ENCODE data around the gene HCK.
"Not testable (repeated sequence)": the region's sequence is repeated elsewhere in the genome, so short reads cannot be mapped to it uniquely, and the experiment has no call there.

The HCK gene

GRCh38 chr20:32116079-32116521, 64.1 kb downstream of the HCK start:
- H3K27ac ChIP-seq, result no peak overlapping the region
- no peak for DNase-seq (ENCODE audit: low spot score)
- ChIA-PET POLR2A (ENCODE audit: low non-redundant PET) (no interaction called here), CTCF (no interaction called here)
- no peak for TF ChIP-seq CTCF (conservative IDR thresholded peaks at IDR 0.05; ENCODE audit: low read depth)

DNA sequence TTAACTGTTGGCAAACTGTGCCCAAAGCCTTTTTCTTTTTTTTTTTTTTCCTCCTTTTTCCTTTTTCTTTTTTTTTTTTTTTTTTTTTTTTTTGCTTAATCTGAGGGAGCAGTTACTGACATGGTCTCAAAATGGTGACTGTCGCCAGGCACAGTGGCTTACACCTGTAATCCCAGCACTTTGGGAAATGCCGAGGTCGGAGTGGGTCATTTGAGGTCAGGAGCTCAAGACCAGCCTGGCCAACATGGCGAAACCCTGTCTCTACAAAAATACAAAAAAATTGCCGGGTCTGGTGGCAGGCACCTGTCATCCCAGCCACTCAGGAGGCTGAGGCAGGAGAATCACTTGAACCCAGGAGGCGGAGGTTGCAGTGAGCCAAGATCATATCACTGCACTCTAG, 64.8 kb downstream of the HCK start:
- H3K27ac ChIP-seq; POLR2A ChIA-PET (ENCODE audit: low non-redundant PET); DNase-seq (ENCODE audit: low spot score): not testable (repeated sequence)
- CTCF ChIA-PET, result interaction anchor here (0.7 kb wide), 1 partner anchor 40 kb away, joined by 6 read pairs; no protein-coding TSS in a partner anchor

- H3K27ac ChIP-seq; POLR2A ChIA-PET (ENCODE audit: low non-redundant PET); DNase-seq (ENCODE audit: low spot score): not testable (repeated sequence)
- CTCF ChIA-PET, result interaction anchor here (0.6 kb wide), 1 partner anchor 139 kb away, joined by 4 read pairs; no protein-coding TSS in a partner anchor
These were observed 66.4 kb downstream of the HCK start for GRCh38 chr20:32118427-32118826.

DNA sequence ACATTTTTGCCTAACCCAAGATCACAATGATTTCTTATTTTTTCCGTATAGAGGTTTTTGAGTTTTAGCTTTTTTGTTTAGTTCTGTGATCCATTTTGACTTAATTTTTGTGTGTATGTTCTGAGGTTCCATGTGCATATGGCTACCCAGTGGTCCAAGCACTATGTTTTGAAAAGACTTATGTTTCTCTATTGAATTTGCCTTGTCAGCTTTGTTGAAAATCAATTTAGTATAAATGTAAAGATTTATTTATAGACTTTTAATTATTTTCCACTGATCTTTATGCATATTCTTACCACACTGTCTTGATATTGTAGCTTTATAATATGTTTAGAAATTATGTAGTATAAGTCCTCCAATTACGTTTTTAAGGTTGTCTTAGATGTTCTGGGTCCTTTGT, 67.7 kb downstream of the HCK start:
- POLR2A ChIA-PET (ENCODE audit: low non-redundant PET), result no interaction called here
- TF ChIP-seq CTCF (conservative IDR thresholded peaks at IDR 0.05; ENCODE audit: low read depth), result no peak
- H3K27ac ChIP-seq, result no peak overlapping the region
- no peak for DNase-seq (ENCODE audit: low spot score)
- CTCF ChIA-PET, result interaction anchor here (0.6 to 0.7 kb wide), 2 partner anchors 37 to 549 kb away, joined by 3 to 4 read pairs; no protein-coding TSS in a partner anchor

GRCh38 chr20:32121908-32122307, 69.9 kb downstream of the HCK start:
- H3K27ac ChIP-seq; DNase-seq (ENCODE audit: low spot score); POLR2A ChIA-PET (ENCODE audit: low non-redundant PET); CTCF ChIA-PET: not testable (repeated sequence)

DNA sequence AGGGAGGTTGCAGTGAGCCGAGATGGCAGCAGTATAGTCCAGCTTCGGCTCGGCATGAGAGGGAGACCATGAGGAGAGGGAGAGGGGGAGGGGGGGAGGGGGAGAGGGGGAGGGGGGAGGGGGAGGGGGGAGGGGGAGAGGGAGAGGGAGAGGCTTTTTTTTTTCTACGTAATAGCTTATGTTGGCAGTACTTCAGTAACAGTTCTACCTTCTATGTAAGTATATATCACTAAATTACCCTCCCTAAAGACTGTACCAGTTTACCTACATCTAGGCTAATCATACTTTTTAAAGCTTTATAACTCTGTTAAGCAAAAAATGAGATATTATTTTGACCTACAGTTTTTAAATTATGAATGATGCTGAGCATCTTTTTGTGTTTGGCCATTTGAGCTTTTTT, 71.0 kb downstream of the HCK start:
- ChIA-PET POLR2A (ENCODE audit: low non-redundant PET) (no interaction called here), CTCF (no interaction called here)
- no peak overlapping the region for H3K27ac ChIP-seq
- no peak for DNase-seq (ENCODE audit: low spot score)
- no peak for TF ChIP-seq CTCF (conservative IDR thresholded peaks at IDR 0.05; ENCODE audit: low read depth)

- no peak for DNase-seq (ENCODE audit: low spot score)
- H3K27ac ChIP-seq, result no peak overlapping the region
- TF ChIP-seq CTCF (conservative IDR thresholded peaks at IDR 0.05; ENCODE audit: low read depth), result no peak
- POLR2A ChIA-PET (ENCODE audit: low non-redundant PET), result no interaction called here
- CTCF ChIA-PET, result interaction anchor here (0.6 kb wide), 1 partner anchor 30 kb away, joined by 4 read pairs; no protein-coding TSS in a partner anchor
These were observed 72.9 kb downstream of the HCK start for GRCh38 chr20:32124916-32125454.

DNA sequence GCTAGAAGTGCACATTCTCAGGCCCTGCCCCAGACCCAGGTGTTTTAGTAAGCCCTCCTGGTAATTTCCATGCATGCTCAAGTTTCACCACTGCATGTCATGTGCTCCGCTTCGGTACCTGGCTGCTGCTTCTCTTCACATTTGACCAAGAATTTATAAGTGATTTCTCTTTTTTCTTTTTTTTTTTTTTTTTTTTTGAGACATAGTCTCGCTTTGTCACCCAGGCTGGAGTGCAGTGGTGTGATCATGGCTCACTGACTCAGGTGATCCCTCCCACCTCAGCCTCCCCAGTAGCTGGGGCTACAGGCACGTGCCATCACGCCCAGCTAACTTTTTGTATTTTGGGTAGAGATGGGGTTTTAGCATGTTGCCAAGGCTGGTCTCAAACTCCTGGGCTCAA, 73.5 kb downstream of the HCK start:
- TF ChIP-seq CTCF (conservative IDR thresholded peaks at IDR 0.05; ENCODE audit: low read depth), result no peak
- ChIA-PET CTCF (interaction anchor here (0.6 kb wide), 1 partner anchor 30 kb away, joined by 4 read pairs; no protein-coding TSS in a partner anchor), POLR2A (ENCODE audit: low non-redundant PET) (no interaction called here)
- H3K27ac ChIP-seq, result no peak overlapping the region
- DNase-seq (ENCODE audit: low spot score), result no peak

Measured in RWPE1 (cell line).